ENCODE data around the gene MKKS. TPM values are rescaled to one million over a fixed set of nuclear protein-coding genes. Genes with fewer than 3 reads are reported as not detected.

MKKS gene
- total and polyA plus RNA-seq, 2 donors = 11.2 to 21.0 TPM

GRCh38 chr20:10371467-10371866 is 62.6 kb downstream of the MKKS start:
- H3K27me3 ChIP-seq (ENCODE audit: control insufficient read depth in 2 of 2, insufficient read depth in 1 of 2, low read length in 1 of 2) = no peaks in the 10 kb centered on the region
- no peaks in the 10 kb centered on the region for H3K9me3 ChIP-seq (ENCODE audit: control insufficient read depth in 2 of 2, insufficient read depth in 1 of 2, low read length in 1 of 2)
- no peak for DNase-seq (ENCODE audit: low read depth in 6 of 9, low spot score in 9 of 9)
- no peak overlapping the region for H3K27ac ChIP-seq (ENCODE audit: low read depth in 1 of 2, low read length in 1 of 2)
- H3K4me3 ChIP-seq (ENCODE audit: low read length in 2 of 2) = no peak overlapping the region
- H3K4me1 ChIP-seq (ENCODE audit: control insufficient read depth in 2 of 2, insufficient read depth in 2 of 2, low read length in 2 of 2) = no peaks in the 10 kb centered on the region
- no peaks in the 10 kb centered on the region for H3K36me3 ChIP-seq (ENCODE audit: control insufficient read depth in 2 of 2, insufficient read depth in 2 of 2, low read length in 1 of 2)

- H3K27ac ChIP-seq (ENCODE audit: low read depth in 1 of 2, low read length in 1 of 2) = no peak overlapping the region
- WGBS = 80% methylated on average over 8 of the region's 8 CpGs
- no peak overlapping the region for H3K4me3 ChIP-seq (ENCODE audit: low read length in 2 of 2)
- no peaks in the 10 kb centered on the region for H3K36me3 ChIP-seq (ENCODE audit: control insufficient read depth in 2 of 2, insufficient read depth in 2 of 2, low read length in 1 of 2)
- H3K9me3 ChIP-seq (ENCODE audit: control insufficient read depth in 2 of 2, insufficient read depth in 1 of 2, low read length in 1 of 2) = no peaks in the 10 kb centered on the region
- DNase-seq (ENCODE audit: low read depth in 6 of 9, low spot score in 9 of 9) = no peak
- H3K4me1 ChIP-seq (ENCODE audit: control insufficient read depth in 2 of 2, insufficient read depth in 2 of 2, low read length in 2 of 2) = no peaks in the 10 kb centered on the region
- no peaks in the 10 kb centered on the region for H3K27me3 ChIP-seq (ENCODE audit: control insufficient read depth in 2 of 2, insufficient read depth in 1 of 2, low read length in 1 of 2)
Measured at GRCh38 chr20:10370091-10370887, 63.7 kb downstream of the MKKS start.

GRCh38 chr20:10369723-10370090 is 64.3 kb downstream of the MKKS start:
- Histone ChIP-seq H3K27me3 (ENCODE audit: control insufficient read depth in 2 of 2, insufficient read depth in 1 of 2, low read length in 1 of 2) (no peaks in the 10 kb centered on the region), H3K4me3 (ENCODE audit: low read length in 2 of 2) (no peak overlapping the region), H3K27ac (ENCODE audit: low read depth in 1 of 2, low read length in 1 of 2) (no peak overlapping the region), H3K36me3 (ENCODE audit: control insufficient read depth in 2 of 2, insufficient read depth in 2 of 2, low read length in 1 of 2) (no peaks in the 10 kb centered on the region), H3K9me3 (ENCODE audit: control insufficient read depth in 2 of 2, insufficient read depth in 1 of 2, low read length in 1 of 2) (no peaks in the 10 kb centered on the region), H3K4me1 (ENCODE audit: control insufficient read depth in 2 of 2, insufficient read depth in 2 of 2, low read length in 2 of 2) (no peaks in the 10 kb centered on the region)
- no peak for DNase-seq (ENCODE audit: low read depth in 6 of 9, low spot score in 9 of 9)
- 92% methylated on average over 4 of the region's 4 CpGs for WGBS

- Histone ChIP-seq H3K36me3 (ENCODE audit: control insufficient read depth in 2 of 2, insufficient read depth in 2 of 2, low read length in 1 of 2) (no peaks in the 10 kb centered on the region), H3K4me1 (ENCODE audit: control insufficient read depth in 2 of 2, insufficient read depth in 2 of 2, low read length in 2 of 2) (no peaks in the 10 kb centered on the region), H3K27ac (ENCODE audit: low read depth in 1 of 2, low read length in 1 of 2) (no peak overlapping the region), H3K27me3 (ENCODE audit: control insufficient read depth in 2 of 2, insufficient read depth in 1 of 2, low read length in 1 of 2) (no peaks in the 10 kb centered on the region), H3K9me3 (ENCODE audit: control insufficient read depth in 2 of 2, insufficient read depth in 1 of 2, low read length in 1 of 2) (no peaks in the 10 kb centered on the region), H3K4me3 (ENCODE audit: low read length in 2 of 2) (no peak overlapping the region)
- 98% methylated on average over 3 of the region's 3 CpGs for WGBS
- DNase-seq (ENCODE audit: low read depth in 6 of 9, low spot score in 9 of 9) = no peak
Measured at GRCh38 chr20:10368702-10369041, 65.3 kb downstream of the MKKS start.

- no peak for DNase-seq (ENCODE audit: low read depth in 6 of 9, low spot score in 9 of 9)
- Histone ChIP-seq H3K36me3 (ENCODE audit: control insufficient read depth in 2 of 2, insufficient read depth in 2 of 2, low read length in 1 of 2) (no peaks in the 10 kb centered on the region), H3K4me1 (ENCODE audit: control insufficient read depth in 2 of 2, insufficient read depth in 2 of 2, low read length in 2 of 2) (no peaks in the 10 kb centered on the region), H3K27me3 (ENCODE audit: control insufficient read depth in 2 of 2, insufficient read depth in 1 of 2, low read length in 1 of 2) (no peaks in the 10 kb centered on the region), H3K9me3 (ENCODE audit: control insufficient read depth in 2 of 2, insufficient read depth in 1 of 2, low read length in 1 of 2) (no peaks in the 10 kb centered on the region), H3K27ac (ENCODE audit: low read depth in 1 of 2, low read length in 1 of 2) (no peak overlapping the region), H3K4me3 (ENCODE audit: low read length in 2 of 2) (no peak overlapping the region)
- 96% methylated on average over 12 of the region's 12 CpGs for WGBS
Measured at GRCh38 chr20:10367943-10368701, 65.9 kb downstream of the MKKS start.

- DNase-seq (ENCODE audit: low read depth in 6 of 9, low spot score in 9 of 9) = no peak
- Histone ChIP-seq H3K36me3 (ENCODE audit: control insufficient read depth in 2 of 2, insufficient read depth in 2 of 2, low read length in 1 of 2) (no peaks in the 10 kb centered on the region), H3K9me3 (ENCODE audit: control insufficient read depth in 2 of 2, insufficient read depth in 1 of 2, low read length in 1 of 2) (no peaks in the 10 kb centered on the region), H3K27me3 (ENCODE audit: control insufficient read depth in 2 of 2, insufficient read depth in 1 of 2, low read length in 1 of 2) (no peaks in the 10 kb centered on the region), H3K4me3 (ENCODE audit: low read length in 2 of 2) (no peak overlapping the region), H3K4me1 (ENCODE audit: control insufficient read depth in 2 of 2, insufficient read depth in 2 of 2, low read length in 2 of 2) (no peaks in the 10 kb centered on the region), H3K27ac (ENCODE audit: low read depth in 1 of 2, low read length in 1 of 2) (no peak overlapping the region)
Measured at GRCh38 chr20:10367693-10367942, 66.4 kb downstream of the MKKS start.

- WGBS = 94% methylated on average over 4 of the region's 4 CpGs
- H3K4me3 ChIP-seq (ENCODE audit: low read length in 2 of 2) = no peak overlapping the region
- H3K4me1 ChIP-seq (ENCODE audit: control insufficient read depth in 2 of 2, insufficient read depth in 2 of 2, low read length in 2 of 2) = no peaks in the 10 kb centered on the region
- no peaks in the 10 kb centered on the region for H3K27me3 ChIP-seq (ENCODE audit: control insufficient read depth in 2 of 2, insufficient read depth in 1 of 2, low read length in 1 of 2)
- no peak for DNase-seq (ENCODE audit: low read depth in 6 of 9, low spot score in 9 of 9)
- no peaks in the 10 kb centered on the region for H3K36me3 ChIP-seq (ENCODE audit: control insufficient read depth in 2 of 2, insufficient read depth in 2 of 2, low read length in 1 of 2)
- no peak overlapping the region for H3K27ac ChIP-seq (ENCODE audit: low read depth in 1 of 2, low read length in 1 of 2)
- H3K9me3 ChIP-seq (ENCODE audit: control insufficient read depth in 2 of 2, insufficient read depth in 1 of 2, low read length in 1 of 2) = no peaks in the 10 kb centered on the region
Measured at GRCh38 chr20:10366898-10367692, 66.9 kb downstream of the MKKS start.

- Histone ChIP-seq H3K4me3 (ENCODE audit: low read length in 2 of 2) (no peak overlapping the region), H3K4me1 (ENCODE audit: control insufficient read depth in 2 of 2, insufficient read depth in 2 of 2, low read length in 2 of 2) (no peaks in the 10 kb centered on the region), H3K27me3 (ENCODE audit: control insufficient read depth in 2 of 2, insufficient read depth in 1 of 2, low read length in 1 of 2) (no peaks in the 10 kb centered on the region), H3K27ac (ENCODE audit: low read depth in 1 of 2, low read length in 1 of 2) (no peak overlapping the region), H3K9me3 (ENCODE audit: control insufficient read depth in 2 of 2, insufficient read depth in 1 of 2, low read length in 1 of 2) (no peaks in the 10 kb centered on the region), H3K36me3 (ENCODE audit: control insufficient read depth in 2 of 2, insufficient read depth in 2 of 2, low read length in 1 of 2) (no peaks in the 10 kb centered on the region)
- 97% methylated on average over 1 of the region's 1 CpG for WGBS
- no peak for DNase-seq (ENCODE audit: low read depth in 6 of 9, low spot score in 9 of 9)
Measured at GRCh38 chr20:10362674-10363073, 71.3 kb downstream of the MKKS start.

GRCh38 chr20:10360878-10361277 is 73.1 kb downstream of the MKKS start:
- H3K9me3 ChIP-seq (ENCODE audit: control insufficient read depth in 2 of 2, insufficient read depth in 1 of 2, low read length in 1 of 2) = no peaks in the 10 kb centered on the region
- no peaks in the 10 kb centered on the region for H3K36me3 ChIP-seq (ENCODE audit: control insufficient read depth in 2 of 2, insufficient read depth in 2 of 2, low read length in 1 of 2)
- 96% methylated on average over 1 of the region's 1 CpG for WGBS
- no peaks in the 10 kb centered on the region for H3K4me1 ChIP-seq (ENCODE audit: control insufficient read depth in 2 of 2, insufficient read depth in 2 of 2, low read length in 2 of 2)
- DNase-seq (ENCODE audit: low read depth in 6 of 9, low spot score in 9 of 9) = no peak
- no peak overlapping the region for H3K4me3 ChIP-seq (ENCODE audit: low read length in 2 of 2)
- no peak overlapping the region for H3K27ac ChIP-seq (ENCODE audit: low read depth in 1 of 2, low read length in 1 of 2)
- H3K27me3 ChIP-seq (ENCODE audit: control insufficient read depth in 2 of 2, insufficient read depth in 1 of 2, low read length in 1 of 2) = no peaks in the 10 kb centered on the region
